Hippocampal formation (tissue), 2 donors: ENCODE measurements around the gene CORO2A.

Experiments used
- DNase-seq, 2 donors: peaks; one replicate each; lab custom pipeline; 2025; lab: John Stamatoyannopoulos, UW

CORO2A gene, protein sequence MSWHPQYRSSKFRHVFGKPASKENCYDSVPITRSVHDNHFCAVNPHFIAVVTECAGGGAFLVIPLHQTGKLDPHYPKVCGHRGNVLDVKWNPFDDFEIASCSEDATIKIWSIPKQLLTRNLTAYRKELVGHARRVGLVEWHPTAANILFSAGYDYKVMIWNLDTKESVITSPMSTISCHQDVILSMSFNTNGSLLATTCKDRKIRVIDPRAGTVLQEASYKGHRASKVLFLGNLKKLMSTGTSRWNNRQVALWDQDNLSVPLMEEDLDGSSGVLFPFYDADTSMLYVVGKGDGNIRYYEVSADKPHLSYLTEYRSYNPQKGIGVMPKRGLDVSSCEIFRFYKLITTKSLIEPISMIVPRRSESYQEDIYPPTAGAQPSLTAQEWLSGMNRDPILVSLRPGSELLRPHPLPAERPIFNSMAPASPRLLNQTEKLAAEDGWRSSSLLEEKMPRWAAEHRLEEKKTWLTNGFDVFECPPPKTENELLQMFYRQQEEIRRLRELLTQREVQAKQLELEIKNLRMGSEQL

DNA sequence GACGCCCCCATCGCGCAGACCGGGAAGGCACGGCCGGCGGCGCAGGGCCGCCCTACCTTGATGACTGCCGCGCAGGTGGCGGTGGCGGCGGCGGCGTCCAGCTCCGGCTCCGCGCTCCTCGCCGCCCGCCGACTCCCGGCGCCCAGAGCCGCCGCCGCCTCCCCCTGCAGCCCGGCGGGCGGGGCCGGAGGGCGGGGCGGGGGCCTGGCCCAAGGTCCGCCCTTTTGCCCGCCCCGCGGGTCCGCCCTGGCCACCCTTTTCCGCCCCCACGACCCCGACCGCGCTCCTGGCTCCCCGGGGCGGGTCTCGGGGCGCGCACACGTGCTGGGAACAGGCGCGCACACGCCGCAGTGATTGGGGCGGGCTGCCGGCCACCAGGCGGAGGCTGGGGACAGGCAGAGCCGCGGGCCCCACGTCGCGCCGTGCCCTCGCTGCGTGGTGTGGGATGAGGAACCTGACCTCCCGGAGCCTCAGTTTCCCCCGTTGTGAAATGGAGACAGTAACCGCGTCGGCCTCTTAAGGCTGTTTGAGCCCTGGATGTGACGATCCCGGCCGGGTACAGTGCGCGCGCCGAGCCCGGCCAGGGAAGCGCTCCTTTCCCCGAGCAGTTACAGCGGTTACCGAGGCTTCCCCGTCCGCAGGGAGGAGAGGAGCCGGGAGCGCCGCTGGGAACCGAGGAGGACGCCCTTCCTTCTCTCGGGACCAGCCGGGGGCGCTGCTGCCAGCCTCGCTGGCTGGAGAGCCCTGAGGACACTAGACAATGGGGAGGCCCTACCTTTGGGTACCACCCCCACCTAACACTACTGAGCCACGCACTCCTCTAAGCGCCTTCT, at the start of gene CORO2A:
Gene CORO2A, minus strand, starts transcription at position 135 of the 833 bp plus-strand sequence. CDS start 34,977 bp downstream, outside the sequence.
- DNase-seq = peak; percentile 20 to 32

DNA sequence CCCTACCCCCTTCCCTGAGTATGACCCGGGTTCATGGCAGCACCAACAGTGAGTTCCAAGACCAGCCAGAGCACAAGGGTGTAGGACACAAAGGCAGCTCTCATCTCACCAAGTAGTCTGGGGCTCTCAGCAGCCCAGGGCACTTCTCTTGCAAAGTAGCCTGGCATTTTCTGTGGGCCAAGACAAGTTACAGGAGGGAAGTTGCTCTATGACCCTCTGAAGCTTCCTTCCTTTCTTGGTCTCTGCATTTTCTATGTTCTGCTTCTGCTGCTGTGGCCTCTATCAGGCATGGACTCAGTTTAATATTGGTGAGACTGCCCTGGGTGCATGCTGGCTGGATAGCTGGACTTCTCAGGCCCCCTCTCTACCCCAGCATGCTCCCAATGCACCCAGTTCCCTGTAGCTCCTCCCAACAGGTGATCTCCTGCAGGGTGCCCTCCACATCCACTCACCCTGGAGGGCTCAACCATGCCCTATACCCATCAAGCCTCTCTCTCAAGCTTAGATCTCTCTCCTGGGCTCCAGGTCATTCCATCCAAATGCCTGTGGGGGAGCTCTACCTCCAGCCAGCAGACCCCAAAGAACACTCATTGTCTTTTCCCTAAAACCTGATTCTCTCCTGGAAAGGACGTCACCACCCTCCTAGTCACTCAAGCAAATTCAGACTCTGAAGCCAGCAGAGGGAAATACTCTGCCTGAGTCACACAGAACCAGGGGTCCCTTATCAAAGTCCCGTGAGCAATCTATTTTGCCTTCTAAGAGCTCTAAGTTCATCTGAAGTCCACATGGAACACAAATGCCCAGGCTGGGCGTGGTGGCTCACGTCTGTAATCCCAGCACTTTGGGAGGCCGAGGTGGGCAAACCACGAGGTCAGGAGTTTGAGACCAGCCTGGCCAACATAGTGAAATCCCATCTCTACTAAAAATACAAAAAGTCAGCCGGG, 49.2 kb upstream of the CORO2A start:
- no peak for DNase-seq

DNA sequence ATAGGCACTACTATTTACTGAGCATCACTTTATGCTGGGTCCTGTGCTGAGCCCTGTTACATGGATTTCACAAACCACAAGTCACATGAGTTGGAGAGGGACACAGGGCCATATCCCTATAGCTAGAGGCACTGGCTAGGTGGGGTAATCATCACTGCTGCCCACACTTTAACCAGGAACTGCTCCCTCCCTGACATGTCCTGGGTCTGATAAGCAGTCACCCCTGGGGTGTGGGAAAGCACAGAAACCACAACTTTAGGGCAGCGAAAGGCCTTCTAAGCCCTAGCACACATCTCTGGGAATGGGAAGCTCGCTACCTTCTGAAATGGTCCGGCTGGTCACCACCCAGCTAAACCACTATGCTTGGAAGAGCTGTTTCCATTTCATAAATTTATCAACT, 48.0 kb upstream of the CORO2A start:
- no peak for DNase-seq

DNA sequence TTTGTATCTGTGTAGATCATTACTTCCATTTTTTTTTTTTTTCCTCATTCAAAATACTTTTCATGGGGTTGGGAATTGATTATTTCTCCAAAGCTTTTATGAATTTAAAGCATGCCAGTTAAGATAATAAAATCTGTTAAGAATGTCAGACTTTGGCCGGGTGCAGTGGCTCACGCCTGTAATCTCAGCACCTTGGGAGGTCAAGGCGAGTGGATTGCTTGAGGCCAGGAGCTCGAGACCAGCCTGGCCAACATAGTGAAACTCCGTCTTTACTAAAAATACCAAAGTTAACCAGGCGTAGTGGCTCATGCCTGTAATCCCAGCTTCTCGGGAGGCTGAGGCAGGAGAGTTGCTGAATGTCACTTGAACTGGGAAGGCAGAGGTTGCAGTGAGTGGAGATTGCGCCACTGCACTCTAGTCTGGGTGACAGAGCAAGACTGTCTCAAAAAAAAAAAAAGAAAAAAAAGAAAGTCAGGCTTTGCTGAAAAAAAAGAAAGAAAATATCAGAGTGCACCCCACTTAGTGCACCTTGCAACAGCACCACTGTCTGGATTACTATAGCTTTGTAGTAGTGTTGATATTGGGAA, 44.6 kb upstream of the CORO2A start:
- DNase-seq = no peak

DNA sequence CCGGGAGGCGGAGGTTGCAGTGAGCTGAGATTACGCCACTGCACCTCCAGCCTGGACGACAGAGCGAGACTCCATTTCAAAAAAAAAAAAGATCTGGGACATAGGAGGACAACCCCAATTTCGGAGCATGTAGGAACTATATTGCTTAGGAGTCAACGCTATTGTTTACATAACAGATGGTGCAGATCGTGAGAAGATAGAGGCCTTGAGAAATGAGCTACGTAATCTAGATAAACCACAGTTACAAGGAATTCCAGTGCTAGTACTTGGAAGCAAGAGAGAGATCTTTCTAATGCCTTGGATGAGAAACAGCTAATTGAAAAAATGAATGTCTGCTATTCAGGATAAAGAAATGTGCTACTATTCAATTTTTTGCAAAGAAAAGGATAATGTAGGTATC, 42.7 kb upstream of the CORO2A start:
- no peak for DNase-seq

DNA sequence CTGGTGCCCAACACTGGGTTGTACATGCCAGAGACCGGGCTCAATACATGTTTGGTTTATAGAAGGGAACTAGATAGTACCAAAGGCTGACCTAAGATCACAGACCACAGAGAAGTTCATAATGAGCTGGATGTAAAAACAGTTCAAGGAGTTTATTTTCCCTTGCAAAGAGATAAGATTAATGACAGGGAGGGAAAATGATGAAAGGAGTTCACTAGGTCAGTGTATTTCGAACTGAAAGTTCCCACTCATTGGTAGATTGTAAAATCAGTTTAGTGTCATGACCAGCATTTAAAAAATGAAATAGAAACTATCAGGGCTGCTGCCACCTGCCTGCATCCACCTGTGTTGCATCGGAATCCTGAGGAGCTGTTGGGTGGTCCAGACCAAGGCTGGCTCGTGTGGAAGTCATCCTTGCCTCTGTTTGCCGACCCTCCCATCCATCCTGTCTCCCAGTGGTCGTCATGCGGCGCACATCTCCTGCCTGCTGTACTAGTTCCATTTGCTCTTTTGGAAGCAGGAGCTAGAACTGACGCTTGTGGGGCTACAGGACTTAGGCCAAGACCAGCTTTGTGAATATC, 41.9 kb upstream of the CORO2A start:
- no peak for DNase-seq

DNA sequence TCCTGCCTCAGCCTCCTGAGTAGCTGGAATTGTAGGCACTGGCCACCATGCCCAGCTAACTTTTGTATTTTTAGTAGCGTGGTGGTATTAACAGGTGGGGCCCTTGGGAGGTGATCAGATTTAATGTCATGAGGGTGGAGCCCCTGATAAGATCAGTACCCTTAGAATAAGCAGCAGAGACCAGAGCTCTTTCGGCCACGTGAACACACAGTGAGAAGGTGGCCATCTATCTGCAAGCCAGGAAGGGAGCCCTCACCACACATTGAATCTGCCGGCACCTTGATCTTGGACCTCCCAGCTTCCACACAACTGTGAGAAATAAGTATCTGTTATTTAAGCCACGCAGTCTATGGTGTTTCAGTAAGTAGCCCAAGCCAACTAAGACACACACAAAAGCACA, 40.5 kb upstream of the CORO2A start:
- no peak for DNase-seq

DNA sequence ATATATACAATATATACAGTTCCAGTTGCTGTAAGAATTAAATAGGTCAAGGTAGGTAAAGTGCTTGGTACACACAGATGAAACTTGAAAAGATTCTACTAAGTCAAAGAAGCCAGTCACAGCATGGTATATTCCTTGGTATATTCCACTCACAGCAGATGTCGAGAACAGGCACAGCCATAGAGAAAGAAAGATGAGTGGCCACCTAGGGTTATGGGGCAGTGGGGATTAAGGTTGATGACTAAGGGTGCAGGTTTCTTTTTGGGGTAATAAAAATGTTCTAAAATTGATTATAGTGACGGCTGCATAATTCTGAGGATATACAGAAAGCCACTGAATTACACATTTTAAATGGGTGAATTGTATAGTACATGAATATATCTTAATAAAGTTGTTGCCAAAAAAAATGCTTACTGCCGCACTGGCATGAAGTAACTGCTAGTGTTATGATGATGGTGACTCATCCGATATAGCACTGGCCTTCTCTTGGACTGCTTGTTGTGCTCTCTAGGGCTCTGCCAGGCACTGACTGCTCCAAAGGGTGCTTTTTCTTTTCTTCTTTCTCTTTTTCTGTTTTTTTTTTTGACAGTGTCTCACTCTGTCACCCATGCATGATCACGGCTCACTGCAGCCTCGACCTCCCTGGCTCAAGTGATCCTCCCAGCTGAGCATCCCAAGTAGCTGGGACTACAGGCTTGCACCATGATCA, 39.5 kb upstream of the CORO2A start:
- no peak for DNase-seq

DNA sequence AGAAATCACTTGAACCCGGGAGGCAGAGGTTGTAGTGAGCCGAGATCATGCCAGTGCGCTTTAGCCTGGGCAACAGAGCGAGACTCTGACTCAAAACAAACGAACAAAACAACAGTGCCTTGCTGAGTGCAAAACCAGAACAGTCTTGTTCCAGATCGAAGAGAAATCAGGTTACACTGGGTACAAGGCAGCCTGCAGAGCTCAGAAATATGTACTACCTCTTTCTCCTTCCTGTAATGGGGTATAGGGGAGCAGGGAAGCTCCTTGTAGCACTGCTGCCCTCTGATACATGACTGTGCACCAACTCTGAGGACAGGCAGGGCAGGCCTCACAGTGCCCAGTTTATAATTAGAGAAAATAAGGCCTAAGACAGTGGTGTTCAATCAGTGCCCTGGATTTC, 38.4 kb upstream of the CORO2A start:
- no peak for DNase-seq

DNA sequence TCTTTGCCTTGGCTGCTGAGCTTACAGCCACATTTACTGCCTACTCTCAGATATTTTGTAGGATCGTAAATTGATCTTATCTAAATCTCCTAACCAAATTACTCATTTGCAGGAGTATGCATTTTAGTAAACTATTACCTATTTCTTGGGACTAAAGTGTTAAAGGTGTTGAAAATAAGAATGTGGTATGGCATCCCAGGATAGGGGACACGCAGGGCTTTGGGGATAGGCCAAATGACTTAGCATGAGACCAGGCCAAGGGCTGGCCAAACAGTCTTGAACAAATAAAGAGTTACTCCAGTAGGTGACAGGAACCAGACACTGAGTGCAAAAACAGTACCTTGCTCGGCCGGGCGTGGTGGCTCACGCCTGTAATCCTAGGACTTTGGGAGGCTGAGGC, 37.9 kb upstream of the CORO2A start:
- DNase-seq = no peak

DNA sequence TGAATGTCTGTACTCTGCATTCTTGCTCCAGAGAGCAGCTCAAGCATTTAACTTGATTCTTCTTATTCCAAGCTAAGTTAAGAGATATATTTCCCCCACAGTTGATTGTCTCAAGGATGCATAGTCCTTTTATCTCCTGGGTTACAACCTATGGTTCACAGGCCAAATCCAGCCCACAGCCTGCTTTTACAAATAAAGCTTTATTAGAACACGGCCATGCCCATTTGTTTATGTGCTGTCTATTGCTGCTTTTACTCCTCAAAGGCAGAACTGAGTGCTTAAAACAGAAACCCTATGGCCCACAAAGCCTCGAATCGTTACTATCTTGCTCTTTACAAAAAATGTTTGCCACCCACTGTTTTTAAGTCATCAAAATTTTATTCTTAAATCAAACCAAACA, 37.2 kb upstream of the CORO2A start:
- no peak for DNase-seq

DNA sequence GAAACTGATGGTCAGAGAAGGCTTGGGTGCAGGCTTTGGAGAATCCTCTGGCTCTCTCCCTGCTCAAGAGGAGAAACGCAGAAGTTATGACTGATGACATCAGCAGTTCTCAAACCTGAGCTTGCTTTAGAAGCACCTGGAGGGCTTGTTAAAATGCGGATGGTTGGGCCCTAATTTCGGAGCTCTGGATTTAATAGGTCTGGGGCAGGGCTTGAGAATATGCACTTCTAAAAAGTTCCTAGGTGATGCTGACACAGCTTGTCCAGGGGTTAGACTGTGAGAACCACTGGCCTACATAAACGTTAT, 36.6 kb upstream of the CORO2A start:
- no peak for DNase-seq

DNA sequence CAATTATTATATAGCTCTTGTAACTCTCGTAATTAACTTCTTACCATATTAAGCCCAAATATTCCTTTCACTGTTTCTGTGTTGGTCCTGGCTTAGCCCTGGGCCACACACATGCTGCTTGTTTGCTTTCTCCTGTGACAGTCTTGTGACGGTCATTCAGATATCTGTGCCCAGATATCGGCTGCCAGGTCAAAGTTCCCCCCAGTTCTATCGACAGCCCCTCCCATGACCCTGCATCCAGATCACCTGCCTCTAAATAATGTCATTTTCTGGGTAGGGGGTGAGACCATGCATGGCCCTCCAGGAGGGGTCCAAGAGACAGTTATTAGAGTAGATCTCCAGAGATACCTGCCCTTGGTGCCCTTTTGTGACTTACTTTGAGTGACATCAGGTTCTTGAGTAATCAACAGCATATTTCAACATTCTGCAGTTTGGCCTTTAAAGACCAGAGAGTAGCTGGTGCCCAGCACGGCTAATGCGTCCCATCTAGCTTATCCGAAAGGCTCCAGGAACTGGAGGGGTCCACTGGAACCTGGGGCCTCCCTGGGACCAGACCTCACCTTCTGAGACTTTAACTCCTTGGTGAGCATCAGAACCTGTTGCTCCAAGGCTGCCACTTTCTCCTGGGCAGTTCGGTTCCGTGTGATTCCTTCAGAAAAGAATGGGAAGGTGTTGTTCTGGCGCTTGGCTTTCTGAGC, 36.1 kb upstream of the CORO2A start:
- no peak for DNase-seq

DNA sequence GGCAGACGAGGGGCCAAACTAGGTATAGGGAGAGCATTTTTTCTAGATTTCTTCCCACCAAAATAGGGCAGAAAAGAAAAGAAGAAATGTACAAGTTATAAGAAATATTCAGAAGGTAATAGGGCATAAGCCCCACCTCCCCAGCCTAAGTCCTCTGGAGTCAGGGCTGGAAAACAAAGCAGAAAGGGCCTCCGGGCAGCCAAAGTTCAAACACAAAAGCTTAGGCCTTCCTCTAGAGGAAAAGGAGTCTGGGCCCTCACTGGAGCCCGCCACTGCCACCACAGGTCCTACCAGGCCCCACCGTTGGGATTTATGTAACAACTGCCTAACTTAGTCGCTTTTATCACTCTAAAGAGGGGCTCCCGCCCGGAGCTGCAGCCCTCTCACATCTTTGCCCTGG, 35.4 kb upstream of the CORO2A start:
- no peak for DNase-seq

DNA sequence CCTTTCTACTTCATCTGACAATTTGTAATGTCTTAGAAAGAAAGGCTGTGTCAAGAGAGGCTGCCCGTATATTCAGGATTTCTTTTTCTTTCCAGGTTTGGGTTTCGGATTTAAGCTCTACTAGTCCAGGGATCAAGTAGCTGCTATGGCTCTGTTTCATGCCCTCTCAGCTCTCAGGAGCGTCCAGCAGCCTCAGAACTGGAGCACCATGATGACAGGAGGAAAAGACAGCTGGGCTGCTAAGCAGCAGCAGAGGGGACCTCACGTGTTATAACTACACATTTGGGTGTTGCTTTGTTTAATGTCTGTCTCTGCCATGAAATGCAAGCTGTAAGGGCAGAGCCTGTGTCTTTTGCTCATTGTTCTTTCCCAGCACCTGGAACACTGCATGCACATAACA, 34.5 kb upstream of the CORO2A start:
- DNase-seq = no peak

DNA sequence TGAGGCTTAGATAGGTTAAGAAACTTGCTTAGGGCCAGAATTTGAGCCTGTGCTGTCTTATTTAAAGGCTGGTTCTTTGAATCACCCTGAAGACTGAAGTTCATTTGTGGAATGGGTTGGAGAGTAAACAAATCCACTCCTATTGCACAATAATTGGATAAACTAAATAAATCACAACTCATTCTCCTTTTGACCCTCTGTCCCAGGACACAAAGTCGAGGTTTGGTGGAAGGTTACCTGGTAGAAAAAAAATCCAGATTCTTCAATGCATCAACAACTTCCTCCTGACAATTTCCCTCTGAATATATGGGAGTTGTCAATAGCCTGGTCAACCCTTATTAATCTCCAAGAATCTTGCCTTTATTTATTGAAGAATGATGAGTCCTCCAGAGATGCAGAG, 34.1 kb upstream of the CORO2A start:
- no peak for DNase-seq

DNA sequence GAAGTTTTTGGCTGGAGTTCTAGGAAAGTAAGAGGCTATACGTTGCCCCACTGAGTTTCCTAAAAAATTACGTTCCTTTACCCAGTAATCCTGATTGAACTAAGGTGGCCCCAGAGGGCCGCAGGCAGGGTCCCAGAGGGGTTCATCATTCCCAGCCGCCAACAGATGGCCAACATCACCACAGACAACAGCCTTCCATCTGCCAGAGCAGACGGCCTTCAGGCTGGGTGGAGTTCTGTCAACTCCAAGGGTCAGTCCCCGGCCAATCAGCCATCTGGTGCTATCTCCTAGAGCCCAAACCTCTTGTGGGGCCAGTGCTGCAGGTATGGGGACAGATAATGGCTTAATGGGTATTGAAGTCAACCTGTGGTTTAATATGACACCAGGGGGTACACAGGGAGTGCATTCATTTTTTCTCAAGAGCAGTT, 32.6 kb upstream of the CORO2A start:
- no peak for DNase-seq

DNA sequence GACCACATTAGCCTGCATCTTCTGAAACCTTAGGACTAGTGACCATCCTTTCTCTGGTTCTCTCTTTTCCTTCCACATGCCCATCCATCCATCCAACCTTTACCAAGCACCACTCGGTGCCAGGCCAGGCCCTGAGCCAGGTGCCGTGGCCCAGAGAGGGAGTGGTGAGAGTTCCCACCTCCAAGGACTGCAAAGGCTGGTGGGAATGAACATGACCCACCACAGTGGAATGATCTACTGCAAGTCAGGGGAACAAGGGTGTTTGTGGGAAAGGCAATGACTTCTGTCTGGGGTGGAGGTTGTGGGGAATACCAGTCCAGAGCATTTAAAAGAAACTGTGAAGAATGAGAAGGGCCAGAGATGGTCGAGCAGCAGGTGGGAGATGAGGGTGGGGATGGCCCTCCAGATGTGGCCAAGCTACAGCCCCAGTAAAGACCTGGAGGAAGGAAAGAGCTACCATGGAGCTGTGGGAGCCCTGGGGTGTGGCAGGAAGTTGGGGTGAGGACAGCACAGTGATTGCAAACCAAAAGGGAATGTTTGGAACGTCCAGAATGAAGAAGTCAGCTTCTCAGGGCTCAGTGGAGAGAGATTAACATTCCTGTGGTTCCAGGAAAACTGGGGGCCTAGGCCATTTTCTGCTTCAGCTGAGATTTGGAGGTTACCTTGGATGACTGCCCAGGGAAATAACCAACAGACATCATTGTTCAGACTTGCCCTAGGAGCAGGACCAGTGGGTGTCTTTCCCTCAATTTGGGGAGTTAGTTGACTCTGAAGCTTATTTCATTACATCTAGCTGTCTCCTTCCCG, 30.7 kb upstream of the CORO2A start:
- no peak for DNase-seq

DNA sequence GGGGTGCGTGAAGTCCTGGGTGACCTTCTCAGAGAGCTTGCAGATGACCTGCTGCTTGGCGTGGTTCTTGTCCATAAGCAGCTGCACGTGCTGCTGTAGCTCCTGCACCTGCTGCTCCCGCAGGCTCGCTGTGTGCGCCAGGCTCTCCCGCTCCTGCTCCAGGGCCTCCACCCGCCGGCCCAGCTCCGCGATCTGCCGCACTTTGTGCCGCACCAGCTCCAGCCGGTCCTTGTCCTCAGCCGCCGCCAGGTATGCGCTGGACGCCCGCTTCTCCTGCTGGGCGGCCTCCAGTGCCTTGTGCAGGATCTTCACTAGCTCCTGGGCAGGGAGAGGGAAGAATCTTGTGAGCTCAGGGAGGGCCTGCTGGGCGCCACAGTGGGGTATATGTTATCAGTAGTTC, 28.5 kb upstream of the CORO2A start:
- DNase-seq = no peak
